Thoracic aorta (tissue), 2 donors: ENCODE measurements around the gene CLSTN2. TPM values are rescaled to one million over a fixed set of nuclear protein-coding genes. Genes with fewer than 3 reads are reported as not detected.

Experiments used
- ATAC-seq: fragments of 150-250 bp; one replicate; pipeline ENCODE4 v1.8.0; 2017; ENCODE audit warnings: low read depth; ENCODE audit not compliant: insufficient number of reproducible peaks, low FRiP score
- DNase-seq: peaks from one replicate; pipeline ENCODE4 v3.0.0-alpha.2; 2020; ENCODE audit warnings: low spot score
- H3K27ac ChIP-seq, 2 donors: fragments of 200-600 bp; sonication (generic); 1 replicate in 1 of 2; 2 replicates in 1 of 2; pipeline ENCODE4 v1.5.1; 2016; ENCODE audit warnings: mild to moderate bottlenecking in 2 of 2, moderate library complexity in 2 of 2
- H3K27me3 ChIP-seq: fragments of 200-600 bp; sonication (generic); replicated peaks from 2 replicates; pipeline ENCODE4 v1.6.0; 2016; ENCODE audit warnings: mild to moderate bottlenecking; ENCODE audit not compliant: insufficient read depth
- H3K36me3 ChIP-seq: fragments of 200-600 bp; sonication (generic); one replicate; pipeline ENCODE4 v1.5.1; 2016
- H3K4me1 ChIP-seq, 2 donors: fragments of 200-600 bp; sonication (generic); 1 replicate in 1 of 2; 2 replicates in 1 of 2; pipeline versions ENCODE4 v1.5.1 to v1.6.0; 2016; ENCODE audit warnings: low read depth in 2 of 2, mild to moderate bottlenecking in 1 of 2; ENCODE audit not compliant: control insufficient read depth in 1 of 2
- H3K4me3 ChIP-seq: fragments of 200-600 bp; sonication (generic); 2 replicates; pipeline ENCODE4 v1.5.1; 2016; ENCODE audit warnings: mild to moderate bottlenecking
- H3K9me3 ChIP-seq: fragments of 200-600 bp; sonication (generic); 2 replicates; pipeline ENCODE4 v1.5.1; 2016
- CTCF ChIP-seq: fragments of 200-600 bp; sonication (generic); IDR thresholded peaks from one replicate; pipeline ENCODE4 v1.5.1; 2019; ENCODE audit warnings: antibody characterized with exemption
- total RNA-seq, 2 donors: library from RNA; depleted of rRNA; stranded (reverse); fragments of >200 nt; gene quantifications; one replicate each; pipeline versions ENCODE4 v1.1.0 to v1.2.3, GENCODE V29; 2016

CLSTN2 gene
- total RNA-seq, 2 donors from 2014 or later = 7.6 to 15.7 TPM

GRCh38 chr3:140199008-140199407 lies 264.0 kb downstream of the CLSTN2 start:
- H3K4me3 ChIP-seq = no peak overlapping the region
- H3K36me3 ChIP-seq = no peaks in the 10 kb centered on the region
- TF ChIP-seq CTCF = no peak
- no peaks in the 10 kb centered on the region for H3K4me1 ChIP-seq
- H3K27me3 ChIP-seq = no peaks in the 10 kb centered on the region
- H3K9me3 ChIP-seq = no peaks in the 10 kb centered on the region
- ATAC-seq = no peak
- H3K27ac ChIP-seq = no peak overlapping the region
- DNase-seq = no peak

- no peak for TF ChIP-seq CTCF
- no peak for ATAC-seq
These were observed 264.8 kb downstream of the CLSTN2 start for GRCh38 chr3:140199743-140200142.

GRCh38 chr3:140203510-140203909 lies 268.5 kb downstream of the CLSTN2 start:
- H3K4me1 ChIP-seq = no peaks in the 10 kb centered on the region
- no peaks in the 10 kb centered on the region for H3K27me3 ChIP-seq
- no peak overlapping the region for H3K4me3 ChIP-seq
- DNase-seq (no peak), ATAC-seq (no peak)
- no peak overlapping the region for H3K27ac ChIP-seq
- no peaks in the 10 kb centered on the region for H3K36me3 ChIP-seq
- TF ChIP-seq CTCF = no peak
- H3K9me3 ChIP-seq = no peaks in the 10 kb centered on the region

More at GRCh38 chr3:140199743-140200142, 264.8 kb downstream of the CLSTN2 start:
- Histone ChIP-seq H3K9me3 (no peaks in the 10 kb centered on the region), H3K27me3 (no peaks in the 10 kb centered on the region), H3K4me1 (no peaks in the 10 kb centered on the region), H3K4me3 (no peak overlapping the region), H3K27ac (no peak overlapping the region), H3K36me3 (no peaks in the 10 kb centered on the region)
- DNase-seq = no peak

- Histone ChIP-seq H3K27ac (no peak overlapping the region), H3K9me3 (no peaks in the 10 kb centered on the region), H3K4me1 (no peaks in the 10 kb centered on the region), H3K27me3 (no peaks in the 10 kb centered on the region), H3K4me3 (no peak overlapping the region), H3K36me3 (no peaks in the 10 kb centered on the region)
- ATAC-seq (no peak), DNase-seq (no peak)
- no peak for TF ChIP-seq CTCF
These were observed 269.4 kb downstream of the CLSTN2 start for GRCh38 chr3:140204271-140204984.

GRCh38 chr3:140205598-140205997 lies 270.6 kb downstream of the CLSTN2 start:
- Histone ChIP-seq H3K4me1 (no peaks in the 10 kb centered on the region), H3K27ac (no peak overlapping the region), H3K4me3 (no peak overlapping the region), H3K36me3 (no peaks in the 10 kb centered on the region), H3K9me3 (no peaks in the 10 kb centered on the region), H3K27me3 (no peaks in the 10 kb centered on the region)
- ATAC-seq = no peak
- no peak for DNase-seq
- TF ChIP-seq CTCF = no peak
